Upper lobe of left lung (tissue), 4 donors: ENCODE results near the gene COX10.

Experiments used
- EP300 ChIP-seq, 4 donors: sonication (generic); formaldehyde crosslinking; IDR thresholded peaks; one replicate each; pipeline ENCODE4 v1.5.1; 2017; ENCODE audit warnings: antibody characterized with exemption in 4 of 4, control low read depth in 2 of 4
- POLR2A ChIP-seq, 4 donors: fragments of 450-650 bp; IDR thresholded peaks; one replicate each; pipeline ENCODE4 v1.5.1; 2016 to 2017; ENCODE audit warnings: antibody characterized with exemption in 4 of 4, mild to moderate bottlenecking in 2 of 4
- POLR2AphosphoS5 ChIP-seq, 2 donors: sonication (generic); formaldehyde crosslinking; IDR thresholded peaks; one replicate each; pipeline ENCODE4 v1.5.1; 2017; ENCODE audit warnings: antibody characterized with exemption in 2 of 2
- TF ChIP-seq, protein P1 (sequence below), 6 experiments: fragments of 450-650 bp in 4 of 6; fragments of 200-600 bp in 2 of 6; sonication (generic) in 2 of 6; IDR thresholded peaks; one replicate each; pipeline ENCODE4 v1.5.1; 2016 to 2019; ENCODE audit warnings: antibody characterized with exemption in 6 of 6

DNA sequence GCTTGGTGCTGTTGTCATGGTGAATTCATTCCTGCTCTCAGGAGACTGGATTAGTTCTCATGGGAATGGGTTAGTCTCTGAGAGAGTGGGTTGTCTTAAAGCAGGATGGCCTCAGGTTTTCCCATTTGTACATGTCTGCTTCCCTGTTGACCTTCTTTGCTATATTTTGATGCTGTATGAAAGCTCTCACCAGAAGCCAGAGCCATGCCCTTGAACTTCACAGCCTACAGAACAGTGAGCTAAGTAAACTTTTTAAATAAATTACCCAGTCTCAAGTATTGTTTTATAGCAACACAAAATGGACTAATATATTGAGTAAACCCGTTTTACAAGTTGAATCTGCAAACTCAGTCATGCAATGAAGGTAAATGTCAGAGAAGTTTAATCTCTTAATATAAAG is 100.6 kb downstream of the COX10 start:
- TF ChIP-seq, protein P1, sequence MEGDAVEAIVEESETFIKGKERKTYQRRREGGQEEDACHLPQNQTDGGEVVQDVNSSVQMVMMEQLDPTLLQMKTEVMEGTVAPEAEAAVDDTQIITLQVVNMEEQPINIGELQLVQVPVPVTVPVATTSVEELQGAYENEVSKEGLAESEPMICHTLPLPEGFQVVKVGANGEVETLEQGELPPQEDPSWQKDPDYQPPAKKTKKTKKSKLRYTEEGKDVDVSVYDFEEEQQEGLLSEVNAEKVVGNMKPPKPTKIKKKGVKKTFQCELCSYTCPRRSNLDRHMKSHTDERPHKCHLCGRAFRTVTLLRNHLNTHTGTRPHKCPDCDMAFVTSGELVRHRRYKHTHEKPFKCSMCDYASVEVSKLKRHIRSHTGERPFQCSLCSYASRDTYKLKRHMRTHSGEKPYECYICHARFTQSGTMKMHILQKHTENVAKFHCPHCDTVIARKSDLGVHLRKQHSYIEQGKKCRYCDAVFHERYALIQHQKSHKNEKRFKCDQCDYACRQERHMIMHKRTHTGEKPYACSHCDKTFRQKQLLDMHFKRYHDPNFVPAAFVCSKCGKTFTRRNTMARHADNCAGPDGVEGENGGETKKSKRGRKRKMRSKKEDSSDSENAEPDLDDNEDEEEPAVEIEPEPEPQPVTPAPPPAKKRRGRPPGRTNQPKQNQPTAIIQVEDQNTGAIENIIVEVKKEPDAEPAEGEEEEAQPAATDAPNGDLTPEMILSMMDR (IDR thresholded peaks at IDR 0.05), result no peak
- no peak for TF ChIP-seq POLR2A (IDR thresholded peaks at IDR 0.05)
- no peak for TF ChIP-seq POLR2AphosphoS5 (IDR thresholded peaks at IDR 0.05)
- no peak for TF ChIP-seq EP300 (IDR thresholded peaks at IDR 0.05)
